HG02852 (cell line): ENCODE measurements around the gene NT5C1A.
A peak's percentile ranks its signal among the peaks of the same experiment; 100 is the strongest.

Experiments used
- ATAC-seq: cut with Tn5 transposase; IDR thresholded peaks from one replicate; pipeline ENCODE4 v1.9.1; 2021; ENCODE audit warnings: mild to moderate bottlenecking, moderate library complexity; ENCODE audit not compliant: unreplicated experiment

Gene NT5C1A

GRCh38 chr1:39663559-39663958 is 8.3 kb downstream of the NT5C1A start:
- no peak for ATAC-seq

- ATAC-seq = no peak
Measured at GRCh38 chr1:39662861-39663260, 9.0 kb downstream of the NT5C1A start.

GRCh38 chr1:39659538-39659937 is 12.4 kb downstream of the NT5C1A start:
- ATAC-seq = no peak

- ATAC-seq = no peak
Measured at GRCh38 chr1:39659110-39659509, 12.8 kb downstream of the NT5C1A start.

GRCh38 chr1:39657923-39658485 is 13.9 kb downstream of the NT5C1A start:
- no peak for ATAC-seq

- no peak for ATAC-seq
Measured at GRCh38 chr1:39657402-39657801, 14.5 kb downstream of the NT5C1A start.

- no peak for ATAC-seq
Measured at GRCh38 chr1:39656391-39656790, 15.5 kb downstream of the NT5C1A start.

GRCh38 chr1:39655578-39656268 is 16.2 kb downstream of the NT5C1A start:
- ATAC-seq = no peak

GRCh38 chr1:39654291-39654690 is 17.6 kb downstream of the NT5C1A start:
- no peak for ATAC-seq

GRCh38 chr1:39653546-39654031 is 18.3 kb downstream of the NT5C1A start:
- peak; percentile 45 for ATAC-seq

GRCh38 chr1:39652554-39652953 is 19.4 kb downstream of the NT5C1A start:
- no peak for ATAC-seq

GRCh38 chr1:39652105-39652504 is 19.8 kb downstream of the NT5C1A start:
- ATAC-seq = no peak

- ATAC-seq = no peak
Measured at GRCh38 chr1:39650431-39650830, 21.5 kb downstream of the NT5C1A start.

GRCh38 chr1:39649636-39650185 is 22.2 kb downstream of the NT5C1A start:
- no peak for ATAC-seq

- no peak for ATAC-seq
Measured at GRCh38 chr1:39648496-39648895, 23.4 kb downstream of the NT5C1A start.

- ATAC-seq = no peak
Measured at GRCh38 chr1:39647247-39647646, 24.7 kb downstream of the NT5C1A start.

GRCh38 chr1:39646232-39647081 is 25.4 kb downstream of the NT5C1A start:
- ATAC-seq = no peak

GRCh38 chr1:39645411-39646043 is 26.4 kb downstream of the NT5C1A start:
- ATAC-seq = no peak

- ATAC-seq = no peak
Measured at GRCh38 chr1:39643705-39644104, 28.2 kb downstream of the NT5C1A start.

GRCh38 chr1:39642796-39643195 is 29.1 kb downstream of the NT5C1A start:
- no peak for ATAC-seq

- ATAC-seq = no peak
Measured at GRCh38 chr1:39640861-39641260, 31.0 kb downstream of the NT5C1A start.
